PC-9 (cell line): ENCODE data around the gene ACAD10. TPM values are rescaled to one million over a fixed set of nuclear protein-coding genes. Genes with fewer than 3 reads are reported as not detected.

Source experiments
- BruUV-seq: library from RNA; stranded (reverse); fragments of 400-500 nt; replicated peaks from 2 replicates; lab custom pipeline; 2021; lab: Mats Ljungman, UMichigan
- CTCF ChIA-PET: fragments of 300-600 bp; sonication (Branson Sonifier 250); formaldehyde crosslinking; loops from one replicate; lab custom pipeline; 2022; ENCODE audit warnings: antibody characterized with exemption; lab: Charles Lee
- POLR2A ChIA-PET: fragments of 300-600 bp; sonication (Branson Sonifier 250); formaldehyde crosslinking; loops from one replicate; lab custom pipeline; 2022; ENCODE audit warnings: antibody characterized with exemption; ENCODE audit not compliant: unreplicated experiment; lab: Charles Lee
- DNase-seq, 2 experiments: peaks; one replicate each; pipeline versions ENCODE4 v3.0.0 to v3.0.0-alpha.2; 2015 to 2022; ENCODE audit warnings: mixed read lengths in 1 of 2
- H2AFZ ChIP-seq: fragments of 200-600 bp; sonication (generic); 2 replicates; pipeline ENCODE4 v1.8.1; 2017; ENCODE audit warnings: antibody characterized with exemption
- H3F3A ChIP-seq: fragments of 200-600 bp; sonication (generic); 2 replicates; pipeline ENCODE4 v1.8.1; 2017; ENCODE audit warnings: antibody characterized with exemption, mild to moderate bottlenecking, low read depth; ENCODE audit not compliant: insufficient read depth
- H3K27ac ChIP-seq: fragments of 200-600 bp; sonication (generic); 2 replicates; pipeline ENCODE4 v1.6.1; 2016; ENCODE audit warnings: mixed run types
- H3K27me3 ChIP-seq: fragments of 200-600 bp; sonication (generic); 2 replicates; pipeline ENCODE4 v1.6.1; 2016; ENCODE audit warnings: low read depth, mixed run types; ENCODE audit not compliant: insufficient read depth
- H3K36me3 ChIP-seq: fragments of 200-600 bp; sonication (generic); 2 replicates; pipeline ENCODE4 v1.6.1; 2016; ENCODE audit warnings: low read depth, mixed run types
- H3K4me1 ChIP-seq: fragments of 200-600 bp; sonication (generic); replicated peaks from 2 replicates; pipeline ENCODE4 v1.6.1; 2016; ENCODE audit warnings: mixed run types; ENCODE audit not compliant: insufficient read depth
- H3K4me2 ChIP-seq: fragments of 200-600 bp; sonication (generic); 2 replicates; pipeline ENCODE4 v1.6.1; 2017; ENCODE audit warnings: mixed run types
- H3K4me3 ChIP-seq: fragments of 200-600 bp; sonication (generic); 2 replicates; pipeline ENCODE4 v1.6.1; 2016; ENCODE audit warnings: mixed run types
- H3K79me2 ChIP-seq: fragments of 200-600 bp; sonication (generic); 2 replicates; pipeline ENCODE4 v1.6.1; 2017; ENCODE audit warnings: low read depth, mixed run types
- H3K9me2 ChIP-seq: fragments of 200-600 bp; sonication (generic); 2 replicates; pipeline ENCODE4 v1.8.1; 2017; ENCODE audit warnings: mild to moderate bottlenecking; ENCODE audit not compliant: insufficient read depth
- H3K9me3 ChIP-seq: fragments of 200-600 bp; sonication (generic); 2 replicates; pipeline ENCODE4 v1.8.1; 2016; ENCODE audit warnings: low read depth; ENCODE audit not compliant: insufficient read depth
- H4K20me1 ChIP-seq: fragments of 200-600 bp; sonication (generic); 2 replicates; pipeline ENCODE4 v1.8.1; 2017; ENCODE audit not compliant: insufficient read depth
- EZH2 ChIP-seq: fragments of 200-600 bp; sonication (generic); IDR thresholded peaks from 2 replicates; pipeline ENCODE4 v1.8.0; 2017; ENCODE audit warnings: antibody characterized with exemption, low read depth
- intact Hi-C: fragments of 100-400 bp; cut with micrococcal nuclease; formaldehyde crosslinking; loops from one replicate; pipeline ENCODE4 v1.10.0; 2022; ENCODE audit not compliant: unreplicated experiment
- total RNA-seq: library from RNA; stranded (reverse); gene quantifications from 2 replicates; pipeline ENCODE4 v1.2.3, GENCODE V29; 2021
- TF ChIP-seq, protein P1 (sequence below): fragments of 200-600 bp; sonication (generic); conservative IDR thresholded peaks from 2 replicates; pipeline ENCODE4 v1.6.1; 2017; ENCODE audit warnings: mixed run types, antibody characterized with exemption, mild to moderate bottlenecking, moderate library complexity

Gene ACAD10
- total RNA-seq, 1 experiment from 2014 or later = 30.3 TPM

DNA sequence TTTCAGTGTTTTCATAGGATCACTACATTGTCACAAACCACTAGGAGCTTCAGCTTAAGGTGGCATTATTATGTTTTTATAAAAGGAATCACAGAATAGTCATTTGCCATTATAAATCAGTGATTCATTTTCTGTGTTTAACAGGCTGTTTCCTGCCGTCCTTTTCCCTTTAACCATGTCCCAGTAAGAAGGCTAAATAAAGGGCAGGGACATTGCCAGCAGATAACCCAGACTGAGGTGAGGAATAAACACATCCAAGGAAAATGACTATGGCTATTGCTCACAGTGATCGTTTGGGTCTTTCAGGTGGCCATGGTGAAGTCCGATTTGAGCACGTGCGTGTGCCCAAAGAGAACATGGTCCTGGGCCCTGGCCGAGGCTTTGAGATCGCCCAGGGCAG, 63.0 kb downstream of the ACAD10 start:
- H3K79me2 ChIP-seq = no peaks in the 10 kb centered on the region
- H3K9me3 ChIP-seq = no peaks in the 10 kb centered on the region
- ChIA-PET POLR2A (no interaction called here), CTCF (interaction anchor here (0.7 kb wide), 1 partner anchor 77 kb away, joined by 3 read pairs; no protein-coding TSS in a partner anchor)
- H3K4me2 ChIP-seq = no peak overlapping the region
- H3K27me3 ChIP-seq = no peaks in the 10 kb centered on the region
- no peaks in the 10 kb centered on the region for H4K20me1 ChIP-seq
- H3K4me3 ChIP-seq = no peak overlapping the region
- intact Hi-C loops = no loop called here
- H3K27ac ChIP-seq = no peak overlapping the region
- H3K4me1 ChIP-seq = no peaks in the 10 kb centered on the region
- H3K9me2 ChIP-seq = no peaks in the 10 kb centered on the region
- no peak for DNase-seq
- no peak overlapping the region for H2AFZ ChIP-seq
- no peaks in the 10 kb centered on the region for H3F3A ChIP-seq
- BruUV-seq = no TSS peak
- 0 out of 2 replicates have a peak, but pooled peaks cover 5% of the 10 kb centered on the region for H3K36me3 ChIP-seq
- TF ChIP-seq, protein P1, sequence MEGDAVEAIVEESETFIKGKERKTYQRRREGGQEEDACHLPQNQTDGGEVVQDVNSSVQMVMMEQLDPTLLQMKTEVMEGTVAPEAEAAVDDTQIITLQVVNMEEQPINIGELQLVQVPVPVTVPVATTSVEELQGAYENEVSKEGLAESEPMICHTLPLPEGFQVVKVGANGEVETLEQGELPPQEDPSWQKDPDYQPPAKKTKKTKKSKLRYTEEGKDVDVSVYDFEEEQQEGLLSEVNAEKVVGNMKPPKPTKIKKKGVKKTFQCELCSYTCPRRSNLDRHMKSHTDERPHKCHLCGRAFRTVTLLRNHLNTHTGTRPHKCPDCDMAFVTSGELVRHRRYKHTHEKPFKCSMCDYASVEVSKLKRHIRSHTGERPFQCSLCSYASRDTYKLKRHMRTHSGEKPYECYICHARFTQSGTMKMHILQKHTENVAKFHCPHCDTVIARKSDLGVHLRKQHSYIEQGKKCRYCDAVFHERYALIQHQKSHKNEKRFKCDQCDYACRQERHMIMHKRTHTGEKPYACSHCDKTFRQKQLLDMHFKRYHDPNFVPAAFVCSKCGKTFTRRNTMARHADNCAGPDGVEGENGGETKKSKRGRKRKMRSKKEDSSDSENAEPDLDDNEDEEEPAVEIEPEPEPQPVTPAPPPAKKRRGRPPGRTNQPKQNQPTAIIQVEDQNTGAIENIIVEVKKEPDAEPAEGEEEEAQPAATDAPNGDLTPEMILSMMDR = no peak
- TF ChIP-seq EZH2 = no peak

DNA sequence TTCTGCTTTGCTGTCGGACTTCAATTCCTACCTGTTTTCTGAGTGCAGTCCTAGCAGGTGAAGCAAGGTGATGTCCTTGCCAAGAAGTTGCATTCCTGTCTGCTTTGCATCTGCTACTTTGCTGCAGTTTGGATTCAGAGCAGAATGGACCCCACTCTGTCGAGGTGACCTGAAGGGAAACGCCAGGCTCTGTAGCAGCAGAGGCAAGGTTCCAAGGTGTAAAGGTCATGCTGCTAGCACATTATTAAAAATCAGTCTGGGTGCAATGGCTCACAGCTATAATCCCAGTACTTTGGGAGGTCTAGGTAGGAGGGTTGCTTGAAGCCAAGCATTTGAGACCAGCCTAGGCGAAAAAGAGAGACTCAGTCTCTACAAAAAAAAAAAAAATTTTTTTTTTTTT, 63.5 kb downstream of the ACAD10 start:
- POLR2A ChIA-PET = no interaction called here
- H3K4me2 ChIP-seq = no peak overlapping the region
- no TSS peak for BruUV-seq
- H3K27ac ChIP-seq = no peak overlapping the region
- H3K4me1 ChIP-seq = no peaks in the 10 kb centered on the region
- H2AFZ ChIP-seq = no peak overlapping the region
- no peak for DNase-seq
- no peaks in the 10 kb centered on the region for H3K79me2 ChIP-seq
- H3K4me3 ChIP-seq = no peak overlapping the region
- TF ChIP-seq EZH2 = no peak
- TF ChIP-seq, protein P1 = no peak
- CTCF ChIA-PET = interaction anchor here (0.7 kb wide), 1 partner anchor 76 kb away, joined by 3 read pairs; no protein-coding TSS in a partner anchor
- no peaks in the 10 kb centered on the region for H3F3A ChIP-seq
- H3K27me3 ChIP-seq = no peaks in the 10 kb centered on the region
- 0 out of 2 replicates have a peak, but pooled peaks cover 5% of the 10 kb centered on the region for H3K36me3 ChIP-seq
- no peaks in the 10 kb centered on the region for H3K9me3 ChIP-seq
- no peaks in the 10 kb centered on the region for H3K9me2 ChIP-seq
- intact Hi-C loops = no loop called here
- no peaks in the 10 kb centered on the region for H4K20me1 ChIP-seq

DNA sequence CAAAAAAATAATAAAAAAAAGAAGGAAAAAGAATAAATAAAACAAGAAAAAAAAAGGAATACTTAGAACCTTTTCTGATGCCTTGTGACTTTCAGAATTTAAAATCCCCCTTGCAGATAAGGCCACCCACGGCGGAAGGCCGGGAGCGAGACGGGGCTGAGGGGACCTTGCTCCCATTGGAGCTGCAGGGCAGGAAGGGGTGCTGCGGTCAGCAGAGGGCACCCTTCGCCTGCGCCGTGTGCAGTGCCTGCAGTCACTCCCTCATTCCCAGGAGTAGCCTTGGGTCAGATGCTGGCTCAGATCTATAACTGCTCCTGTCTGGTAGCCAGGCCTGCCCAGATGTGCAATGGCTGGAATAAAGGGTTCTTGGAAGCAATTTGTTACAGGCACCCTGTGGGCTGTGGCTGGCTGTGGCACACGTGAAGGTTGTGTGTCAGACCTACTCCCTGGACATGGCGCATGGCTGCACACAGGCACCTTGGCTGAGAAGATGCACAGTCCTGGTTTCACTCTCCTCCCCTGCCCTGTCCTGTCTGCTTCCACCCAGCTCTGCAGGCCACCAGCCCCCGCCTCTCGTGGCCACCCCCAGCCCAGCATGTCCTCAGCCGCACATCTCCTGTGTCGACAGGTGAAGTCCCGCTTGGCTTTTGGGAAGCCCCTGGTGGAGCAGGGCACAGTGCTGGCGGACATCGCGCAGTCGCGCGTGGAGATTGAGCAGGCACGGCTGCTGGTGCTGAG, 67.5 kb downstream of the ACAD10 start:
- BruUV-seq = no TSS peak
- no peaks in the 10 kb centered on the region for H3K9me2 ChIP-seq
- no peak overlapping the region for H3K4me2 ChIP-seq
- H3K4me3 ChIP-seq = no peak overlapping the region
- no peaks in the 10 kb centered on the region for H3K4me1 ChIP-seq
- 0 out of 2 replicates have a peak, but pooled peaks cover 5% of the 10 kb centered on the region for H3K36me3 ChIP-seq
- DNase-seq = no peak
- no peaks in the 10 kb centered on the region for H4K20me1 ChIP-seq
- H3K27me3 ChIP-seq = no peaks in the 10 kb centered on the region
- H3K9me3 ChIP-seq = no peaks in the 10 kb centered on the region
- H3F3A ChIP-seq = no peaks in the 10 kb centered on the region
- no peaks in the 10 kb centered on the region for H3K79me2 ChIP-seq
- intact Hi-C loops = loop anchor here (1.0 kb wide), 1 partner anchor 60 kb away; no protein-coding TSS in a partner anchor
- ChIA-PET CTCF (interaction anchor here (0.6 to 2.4 kb wide), 2 partner anchors 16 to 59 kb away, joined by 3 to 10 read pairs; no protein-coding TSS in a partner anchor), POLR2A (no interaction called here)
- no peak overlapping the region for H2AFZ ChIP-seq
- no peak for TF ChIP-seq EZH2
- TF ChIP-seq, protein P1 = peak; percentile 59
- H3K27ac ChIP-seq = no peak overlapping the region
